ENCODE measurements around the gene GALNT18.

Gene GALNT18

DNA sequence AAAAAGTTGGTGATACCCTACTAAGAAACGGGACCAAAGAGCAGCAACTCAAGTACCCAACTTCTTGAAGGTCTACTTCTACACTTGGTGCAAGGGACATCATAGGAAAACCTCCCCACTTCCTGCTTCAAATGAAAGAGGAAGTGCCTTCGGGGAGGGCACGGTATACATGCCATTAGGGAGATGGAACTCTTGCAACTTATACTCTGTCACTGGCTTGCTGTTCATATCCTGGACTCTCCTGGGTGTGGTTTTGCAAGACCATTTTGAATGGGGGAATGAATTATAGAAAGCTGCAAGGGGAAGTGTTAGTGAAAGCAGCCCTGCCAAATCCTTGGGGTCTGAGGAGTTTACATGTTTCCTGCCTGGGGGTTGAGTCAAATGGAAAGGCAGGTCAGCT is 310.6 kb downstream of the GALNT18 start:
- no peak overlapping the region for H3K9ac ChIP-seq (ENCODE audit: low read length)
- no peaks in the 10 kb centered on the region for H3K9me3 ChIP-seq (ENCODE audit: low read length)
- H3K4me3 ChIP-seq (ENCODE audit: low read depth in 1 of 2, low read length in 2 of 2) = no peak overlapping the region
- no peaks in the 10 kb centered on the region for H3K36me3 ChIP-seq (ENCODE audit: insufficient read depth, low read length)
- no peak overlapping the region for H3K27ac ChIP-seq (ENCODE audit: low read depth, low read length)
- H3K4me1 ChIP-seq (ENCODE audit: insufficient read depth, low read length) = peaks cover 10% of the 10 kb centered on the region
- H3K27me3 ChIP-seq (ENCODE audit: control insufficient read depth in 1 of 2, insufficient read depth in 2 of 2, low read length in 2 of 2) = no peaks in the 10 kb centered on the region

- H3K27me3 ChIP-seq (ENCODE audit: control insufficient read depth in 1 of 2, insufficient read depth in 2 of 2, low read length in 2 of 2) = no peaks in the 10 kb centered on the region
- H3K9me3 ChIP-seq (ENCODE audit: low read length) = no peaks in the 10 kb centered on the region
- peaks cover 10% of the 10 kb centered on the region for H3K4me1 ChIP-seq (ENCODE audit: insufficient read depth, low read length)
- H3K9ac ChIP-seq (ENCODE audit: low read length) = no peak overlapping the region
- peaks cover under 1% of the 10 kb centered on the region for H3K36me3 ChIP-seq (ENCODE audit: insufficient read depth, low read length)
- H3K4me3 ChIP-seq (ENCODE audit: low read depth in 1 of 2, low read length in 2 of 2) = no peak overlapping the region
- no peak overlapping the region for H3K27ac ChIP-seq (ENCODE audit: low read depth, low read length)
Measured at GRCh38 chr11:11309906-11310305, 311.9 kb downstream of the GALNT18 start.

DNA sequence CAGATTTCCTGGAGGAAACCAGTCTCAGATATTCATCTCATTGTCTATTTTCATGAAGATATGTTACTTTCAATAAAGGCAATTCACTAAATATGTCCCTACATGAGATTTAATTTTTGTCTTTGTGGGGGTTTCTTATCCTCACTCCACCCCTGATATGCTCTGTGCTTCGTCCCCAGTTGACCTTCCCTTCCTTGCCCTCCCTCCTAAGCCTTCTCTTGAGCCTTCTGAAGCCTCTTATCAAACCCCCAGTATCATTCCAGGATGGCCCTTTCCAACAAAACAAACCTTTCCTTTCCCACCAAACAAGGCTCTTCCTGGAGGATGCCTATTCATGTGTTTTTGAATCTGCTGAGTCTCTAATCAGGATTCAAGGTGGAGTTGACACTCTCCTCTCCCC is 313.6 kb downstream of the GALNT18 start:
- H3K9me3 ChIP-seq (ENCODE audit: low read length) = no peaks in the 10 kb centered on the region
- H3K27ac ChIP-seq (ENCODE audit: low read depth, low read length) = no peak overlapping the region
- H3K4me3 ChIP-seq (ENCODE audit: low read depth in 1 of 2, low read length in 2 of 2) = no peak overlapping the region
- no peak overlapping the region for H3K9ac ChIP-seq (ENCODE audit: low read length)
- H3K36me3 ChIP-seq (ENCODE audit: insufficient read depth, low read length) = peaks cover 9% of the 10 kb centered on the region
- no peaks in the 10 kb centered on the region for H3K27me3 ChIP-seq (ENCODE audit: control insufficient read depth in 1 of 2, insufficient read depth in 2 of 2, low read length in 2 of 2)
- no peaks in the 10 kb centered on the region for H3K4me1 ChIP-seq (ENCODE audit: insufficient read depth, low read length)

DNA sequence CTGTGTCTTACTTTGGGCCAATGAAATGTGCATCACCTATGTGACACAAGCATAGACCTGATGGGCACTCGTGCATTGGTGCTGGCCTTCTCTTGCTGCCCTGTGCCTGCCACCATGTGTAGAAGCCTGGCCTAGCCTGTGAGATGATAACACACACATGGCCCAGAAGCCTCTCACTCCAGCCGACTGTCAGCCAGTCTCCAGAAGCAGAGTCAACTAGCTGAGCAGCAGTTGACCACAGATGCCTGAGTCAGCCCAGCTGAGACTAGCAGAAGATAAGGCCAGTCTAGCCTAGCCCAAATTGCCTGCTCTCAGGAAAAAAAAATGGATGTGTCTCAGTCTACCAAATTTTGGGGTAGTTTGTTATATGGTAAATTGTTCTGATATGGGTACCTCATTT is 314.9 kb downstream of the GALNT18 start:
- H3K27ac ChIP-seq (ENCODE audit: low read depth, low read length) = no peak overlapping the region
- no peaks in the 10 kb centered on the region for H3K27me3 ChIP-seq (ENCODE audit: control insufficient read depth in 1 of 2, insufficient read depth in 2 of 2, low read length in 2 of 2)
- H3K9ac ChIP-seq (ENCODE audit: low read length) = no peak overlapping the region
- no peak overlapping the region for H3K4me3 ChIP-seq (ENCODE audit: low read depth in 1 of 2, low read length in 2 of 2)
- no peaks in the 10 kb centered on the region for H3K9me3 ChIP-seq (ENCODE audit: low read length)
- peaks cover 9% of the 10 kb centered on the region for H3K36me3 ChIP-seq (ENCODE audit: insufficient read depth, low read length)
- H3K4me1 ChIP-seq (ENCODE audit: insufficient read depth, low read length) = no peaks in the 10 kb centered on the region

DNA sequence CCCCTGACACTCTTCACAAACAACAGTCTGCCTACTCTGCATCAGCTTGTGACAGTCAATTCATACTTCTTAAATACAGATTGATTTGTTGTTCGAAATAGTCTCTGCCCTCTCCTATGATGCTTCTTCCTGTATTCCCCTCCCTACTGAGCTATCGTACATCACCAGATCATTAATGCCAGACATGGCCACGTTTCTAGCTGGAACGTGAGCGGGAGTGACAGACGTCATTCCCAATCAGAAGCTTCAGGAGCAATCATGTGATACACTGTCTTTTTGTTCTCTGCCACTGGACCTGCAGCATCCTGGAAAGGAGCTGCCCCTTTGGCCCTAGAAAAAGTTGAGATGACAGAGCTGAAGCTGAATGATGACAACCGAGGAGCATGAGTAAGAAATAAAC is 317.3 kb downstream of the GALNT18 start:
- no peak overlapping the region for H3K9ac ChIP-seq (ENCODE audit: low read length)
- no peak overlapping the region for H3K4me3 ChIP-seq (ENCODE audit: low read depth in 1 of 2, low read length in 2 of 2)
- no peak overlapping the region for H3K27ac ChIP-seq (ENCODE audit: low read depth, low read length)
- H3K27me3 ChIP-seq (ENCODE audit: control insufficient read depth in 1 of 2, insufficient read depth in 2 of 2, low read length in 2 of 2) = no peaks in the 10 kb centered on the region
- H3K9me3 ChIP-seq (ENCODE audit: low read length) = no peaks in the 10 kb centered on the region
- peaks cover 9% of the 10 kb centered on the region for H3K36me3 ChIP-seq (ENCODE audit: insufficient read depth, low read length)
- H3K4me1 ChIP-seq (ENCODE audit: insufficient read depth, low read length) = no peaks in the 10 kb centered on the region

GRCh38 chr11:11302565-11302964 is 319.2 kb downstream of the GALNT18 start:
- Histone ChIP-seq H3K4me1 (ENCODE audit: insufficient read depth, low read length) (no peaks in the 10 kb centered on the region), H3K27ac (ENCODE audit: low read depth, low read length) (no peak overlapping the region), H3K9me3 (ENCODE audit: low read length) (no peaks in the 10 kb centered on the region), H3K36me3 (ENCODE audit: insufficient read depth, low read length) (peaks cover 9% of the 10 kb centered on the region), H3K9ac (ENCODE audit: low read length) (no peak overlapping the region), H3K27me3 (ENCODE audit: control insufficient read depth in 1 of 2, insufficient read depth in 2 of 2, low read length in 2 of 2) (no peaks in the 10 kb centered on the region), H3K4me3 (ENCODE audit: low read depth in 1 of 2, low read length in 2 of 2) (no peak overlapping the region)

DNA sequence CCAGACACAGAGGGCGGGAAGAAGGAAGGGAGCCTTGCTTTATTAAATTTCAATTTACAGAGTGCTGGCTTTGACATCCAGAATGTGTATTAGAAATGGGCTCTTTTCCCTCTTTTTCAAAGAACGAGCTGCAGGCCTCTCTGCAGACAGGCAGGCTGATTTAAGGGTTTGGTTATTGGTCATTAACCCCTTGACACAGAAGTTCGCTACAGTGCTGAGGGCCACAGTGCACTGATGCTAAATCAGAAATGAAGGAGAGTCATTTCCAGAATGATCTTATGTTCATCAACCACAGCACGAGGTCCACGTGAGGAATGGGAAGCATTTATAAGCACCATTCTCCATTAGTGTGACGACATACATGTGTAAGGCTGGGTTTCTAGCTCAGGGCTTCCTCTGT is 320.6 kb downstream of the GALNT18 start:
- Histone ChIP-seq H3K9ac (ENCODE audit: low read length) (no peak overlapping the region), H3K4me3 (ENCODE audit: low read depth in 1 of 2, low read length in 2 of 2) (no peak overlapping the region)

DNA sequence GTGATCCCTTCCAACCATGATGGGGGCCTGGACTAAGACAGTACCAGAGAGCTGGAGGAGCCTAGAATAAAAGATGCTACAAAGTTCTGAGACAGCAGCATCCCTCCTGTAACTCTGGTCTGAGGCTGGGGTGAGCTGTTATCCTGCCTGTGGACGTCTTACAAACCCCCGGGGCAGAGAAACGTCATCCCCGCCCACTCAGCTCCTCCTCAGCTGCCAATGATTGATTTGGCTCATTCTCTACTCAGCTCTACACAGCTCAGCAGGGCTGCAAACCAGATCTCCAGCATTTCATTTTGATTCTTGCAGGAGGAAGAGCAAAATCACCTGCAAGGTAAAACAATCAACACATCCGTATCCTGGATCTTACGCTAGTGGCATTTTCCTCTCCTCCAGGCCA is 324.2 kb downstream of the GALNT18 start:
- Histone ChIP-seq H3K9ac (ENCODE audit: low read length) (no peak overlapping the region), H3K36me3 (ENCODE audit: insufficient read depth, low read length) (no peaks in the 10 kb centered on the region), H3K9me3 (ENCODE audit: low read length) (no peaks in the 10 kb centered on the region), H3K4me3 (ENCODE audit: low read depth in 1 of 2, low read length in 2 of 2) (no peak overlapping the region), H3K4me1 (ENCODE audit: insufficient read depth, low read length) (no peaks in the 10 kb centered on the region), H3K27ac (ENCODE audit: low read depth, low read length) (no peak overlapping the region), H3K27me3 (ENCODE audit: control insufficient read depth in 1 of 2, insufficient read depth in 2 of 2, low read length in 2 of 2) (no peaks in the 10 kb centered on the region)

More for the DNA sequence above, 320.6 kb downstream of the GALNT18 start:
- Histone ChIP-seq H3K4me1 (ENCODE audit: insufficient read depth, low read length) (no peaks in the 10 kb centered on the region), H3K27ac (ENCODE audit: low read depth, low read length) (no peak overlapping the region), H3K27me3 (ENCODE audit: control insufficient read depth in 1 of 2, insufficient read depth in 2 of 2, low read length in 2 of 2) (no peaks in the 10 kb centered on the region), H3K9me3 (ENCODE audit: low read length) (no peaks in the 10 kb centered on the region), H3K36me3 (ENCODE audit: insufficient read depth, low read length) (peaks cover 9% of the 10 kb centered on the region)

DNA sequence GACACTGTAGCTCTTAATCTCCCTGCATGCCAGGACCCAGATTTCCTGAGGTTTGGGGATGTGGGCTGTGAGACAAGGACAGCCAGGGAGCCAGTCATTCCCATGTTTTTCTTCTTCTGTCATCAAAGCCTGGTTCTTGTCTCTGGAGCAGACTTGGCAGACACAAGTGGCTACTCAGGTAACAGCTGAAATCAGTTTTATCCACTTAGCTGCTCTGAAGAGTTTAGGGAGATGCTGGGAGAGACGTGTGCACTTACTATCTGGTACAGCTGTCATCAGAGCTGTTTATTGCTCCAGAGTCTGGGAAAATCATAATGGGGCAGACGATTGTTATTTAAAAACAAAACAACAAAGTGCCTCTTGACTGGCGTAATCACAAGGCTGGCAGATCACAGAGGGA is 325.4 kb downstream of the GALNT18 start:
- Histone ChIP-seq H3K9me3 (ENCODE audit: low read length) (no peaks in the 10 kb centered on the region), H3K27me3 (ENCODE audit: control insufficient read depth in 1 of 2, insufficient read depth in 2 of 2, low read length in 2 of 2) (no peaks in the 10 kb centered on the region), H3K36me3 (ENCODE audit: insufficient read depth, low read length) (peaks cover 4% of the 10 kb centered on the region), H3K9ac (ENCODE audit: low read length) (no peak overlapping the region), H3K27ac (ENCODE audit: low read depth, low read length) (no peak overlapping the region), H3K4me3 (ENCODE audit: low read depth in 1 of 2, low read length in 2 of 2) (no peak overlapping the region), H3K4me1 (ENCODE audit: insufficient read depth, low read length) (no peaks in the 10 kb centered on the region)

DNA sequence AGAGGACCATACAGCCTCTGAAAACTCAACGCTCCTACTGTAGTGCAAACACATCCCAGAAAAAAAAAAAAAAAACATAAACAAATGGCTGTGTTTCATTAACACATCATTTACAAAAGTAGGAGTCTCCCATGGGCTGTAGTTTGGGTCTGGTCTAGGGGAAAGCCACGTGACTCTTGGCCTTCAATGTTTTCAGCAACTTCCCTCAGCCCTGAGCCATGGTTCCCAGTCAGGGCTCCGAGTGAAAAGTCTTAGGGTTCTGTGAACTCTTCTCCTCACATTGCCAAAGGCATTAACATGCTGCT is 327.3 kb downstream of the GALNT18 start:
- Histone ChIP-seq H3K27me3 (ENCODE audit: control insufficient read depth in 1 of 2, insufficient read depth in 2 of 2, low read length in 2 of 2) (no peaks in the 10 kb centered on the region), H3K4me3 (ENCODE audit: low read depth in 1 of 2, low read length in 2 of 2) (no peak overlapping the region), H3K4me1 (ENCODE audit: insufficient read depth, low read length) (no peaks in the 10 kb centered on the region), H3K9ac (ENCODE audit: low read length) (no peak overlapping the region), H3K9me3 (ENCODE audit: low read length) (no peaks in the 10 kb centered on the region), H3K36me3 (ENCODE audit: insufficient read depth, low read length) (peaks cover 5% of the 10 kb centered on the region), H3K27ac (ENCODE audit: low read depth, low read length) (no peak overlapping the region)

DNA sequence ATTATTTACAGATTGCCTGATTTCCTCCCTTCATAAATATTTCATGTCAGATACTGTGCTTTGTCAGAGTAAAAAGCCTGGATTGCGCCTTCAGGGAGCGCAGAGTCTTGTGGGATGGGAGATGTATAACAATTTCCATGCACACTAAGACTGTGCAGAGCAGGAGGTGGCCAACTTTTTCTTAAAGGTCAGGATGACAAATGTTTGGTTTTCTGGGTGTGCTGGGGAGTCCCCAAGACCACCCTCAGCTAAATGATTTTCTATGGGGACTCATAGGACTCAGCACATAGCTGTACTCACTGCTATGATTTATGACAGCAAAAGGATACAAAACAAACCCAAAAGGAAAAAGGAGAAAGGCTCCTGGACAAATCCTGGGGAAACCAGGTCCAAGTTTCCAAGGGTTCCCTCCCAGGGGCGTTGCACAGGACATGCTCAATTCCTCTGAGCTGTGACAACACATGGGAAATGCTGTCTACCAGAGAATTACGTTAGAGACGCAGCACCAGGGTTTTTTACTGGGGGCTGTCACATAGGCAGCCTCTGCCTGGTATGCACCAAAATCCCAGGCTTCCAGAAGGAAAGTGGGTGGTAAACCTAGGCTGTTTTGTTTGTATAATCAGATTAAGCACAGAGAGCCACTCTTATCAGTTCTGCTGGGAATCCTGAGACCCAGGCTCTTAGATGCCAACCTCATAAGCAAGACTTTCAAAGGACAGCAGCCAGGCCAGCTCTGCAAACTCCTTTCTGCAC is 327.8 kb downstream of the GALNT18 start:
- Histone ChIP-seq H3K4me3 (ENCODE audit: low read depth in 1 of 2, low read length in 2 of 2) (no peak overlapping the region), H3K27ac (ENCODE audit: low read depth, low read length) (no peak overlapping the region), H3K36me3 (ENCODE audit: insufficient read depth, low read length) (peaks cover 5% of the 10 kb centered on the region)

DNA sequence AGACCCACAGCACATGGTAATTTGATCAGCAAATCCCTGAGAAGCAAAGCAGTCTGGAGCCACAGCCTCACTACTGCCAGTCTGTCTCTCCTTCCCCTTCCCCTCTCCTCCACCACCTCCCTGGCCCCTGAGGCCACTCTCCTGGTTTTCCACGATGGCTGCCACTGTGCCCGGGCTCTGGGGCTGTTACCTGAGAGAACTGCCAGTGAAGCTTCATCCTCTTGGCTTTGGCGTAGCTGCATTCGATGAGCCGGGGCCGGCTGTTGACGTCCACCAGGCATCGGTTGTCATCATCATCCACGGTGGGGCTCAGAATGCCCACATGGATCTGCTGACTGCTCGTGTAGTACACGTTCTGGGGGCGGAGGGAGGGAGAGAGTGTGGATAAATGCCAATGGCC is 329.0 kb downstream of the GALNT18 start:
- Histone ChIP-seq H3K27ac (ENCODE audit: low read depth, low read length) (no peak overlapping the region), H3K36me3 (ENCODE audit: insufficient read depth, low read length) (peaks cover 5% of the 10 kb centered on the region), H3K27me3 (ENCODE audit: control insufficient read depth in 1 of 2, insufficient read depth in 2 of 2, low read length in 2 of 2) (no peaks in the 10 kb centered on the region), H3K9me3 (ENCODE audit: low read length) (no peaks in the 10 kb centered on the region), H3K9ac (ENCODE audit: low read length) (no peak overlapping the region), H3K4me1 (ENCODE audit: insufficient read depth, low read length) (no peaks in the 10 kb centered on the region), H3K4me3 (ENCODE audit: low read depth in 1 of 2, low read length in 2 of 2) (no peak overlapping the region)

More for the DNA sequence above, 327.8 kb downstream of the GALNT18 start:
- H3K4me1 ChIP-seq (ENCODE audit: insufficient read depth, low read length) = no peaks in the 10 kb centered on the region
- no peaks in the 10 kb centered on the region for H3K9me3 ChIP-seq (ENCODE audit: low read length)
- no peaks in the 10 kb centered on the region for H3K27me3 ChIP-seq (ENCODE audit: control insufficient read depth in 1 of 2, insufficient read depth in 2 of 2, low read length in 2 of 2)
- H3K9ac ChIP-seq (ENCODE audit: low read length) = no peak overlapping the region
